GM23338 (cell line): ENCODE data around the gene LAX1.

ENCODE experiments used
- CREB1 ChIP-seq: fragments of 250-450 bp; sonication (Bioruptor Pico); IDR thresholded peaks from 2 replicates; pipeline ENCODE4 v1.5.0; 2020; ENCODE audit warnings: low read depth, mild to moderate bottlenecking, moderate library complexity
- EZH2 ChIP-seq: fragments of 200-600 bp; sonication (generic); IDR thresholded peaks from one replicate; pipeline ENCODE4 v1.8.0; 2017; ENCODE audit warnings: antibody characterized with exemption, mild to moderate bottlenecking, low read depth; ENCODE audit not compliant: unreplicated experiment
- EZH2phosphoT487 ChIP-seq: fragments of 200-600 bp; sonication (generic); IDR thresholded peaks from one replicate; pipeline ENCODE4 v1.8.1; 2018; ENCODE audit warnings: antibody characterized with exemption; ENCODE audit not compliant: unreplicated experiment
- JUNB ChIP-seq: IDR thresholded peaks from one replicate; pipeline ENCODE4 v1.6.1; 2016; ENCODE audit warnings: antibody characterized with exemption; ENCODE audit not compliant: unreplicated experiment
- NANOG ChIP-seq: IDR thresholded peaks from 2 replicates; pipeline ENCODE4 v1.6.1; 2016; ENCODE audit warnings: antibody characterized with exemption, borderline replicate concordance
- POLR2AphosphoS5 ChIP-seq: IDR thresholded peaks from 2 replicates; pipeline ENCODE4 v1.6.1; 2016; ENCODE audit warnings: antibody characterized with exemption, low read depth
- STAT1 ChIP-seq: IDR thresholded peaks from one replicate; pipeline ENCODE4 v1.6.1; 2016; ENCODE audit warnings: antibody characterized with exemption; ENCODE audit not compliant: unreplicated experiment
- ZNF114 ChIP-seq: fragments of 250-450 bp; sonication (Bioruptor Pico); IDR thresholded peaks from 2 replicates; pipeline ENCODE4 v1.5.0; 2020; ENCODE audit warnings: mild to moderate bottlenecking, moderate library complexity
- ZNF331 ChIP-seq: fragments of 250-450 bp; sonication (Bioruptor Pico); IDR thresholded peaks from 2 replicates; pipeline ENCODE4 v1.5.0; 2020; ENCODE audit warnings: low read depth, mild to moderate bottlenecking, moderate library complexity
- TF ChIP-seq, protein P1 (sequence below), 2 experiments: fragments of 200-600 bp in 1 of 2; sonication (generic) in 1 of 2; conservative IDR thresholded peaks; 2 replicates each; pipeline versions ENCODE4 v1.5.1 to v1.6.1; 2016 to 2017; ENCODE audit warnings: antibody characterized with exemption in 2 of 2, low read depth in 2 of 2, mild to moderate bottlenecking in 2 of 2, moderate library complexity in 1 of 2
- TF ChIP-seq, protein P2 (sequence below): IDR thresholded peaks from one replicate; pipeline ENCODE4 v1.6.1; 2018; ENCODE audit warnings: antibody characterized with exemption; ENCODE audit not compliant: unreplicated experiment
- TF ChIP-seq, protein P3 (sequence below): IDR thresholded peaks from 2 replicates; pipeline ENCODE4 v1.6.1; 2016; ENCODE audit warnings: antibody characterized with exemption
- TF ChIP-seq, protein P4 (sequence below): fragments of 250-450 bp; sonication (Bioruptor Pico); IDR thresholded peaks from 2 replicates; pipeline ENCODE4 v1.5.0; 2020; ENCODE audit warnings: mild to moderate bottlenecking, moderate library complexity

DNA sequence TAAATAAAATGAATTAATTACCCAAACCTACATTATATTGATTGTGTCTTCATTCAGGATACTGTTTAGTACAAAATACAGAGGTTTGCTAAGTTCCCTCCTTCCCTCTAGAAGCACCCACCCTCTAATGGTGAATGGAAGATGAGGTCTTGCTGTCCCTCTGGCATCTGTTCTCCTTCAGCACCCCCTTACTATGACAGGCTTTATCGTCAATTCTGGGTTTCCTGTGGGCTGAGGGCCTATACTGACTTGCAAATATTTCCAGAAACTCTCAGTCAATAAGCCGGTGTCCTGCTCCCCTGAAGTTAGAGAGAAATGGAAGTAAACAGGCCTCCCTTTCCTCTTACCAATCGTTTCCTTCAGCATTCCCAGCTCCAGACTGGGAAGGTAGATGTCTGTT lies 13.2 kb downstream of the LAX1 start:
- TF ChIP-seq, protein P1, sequence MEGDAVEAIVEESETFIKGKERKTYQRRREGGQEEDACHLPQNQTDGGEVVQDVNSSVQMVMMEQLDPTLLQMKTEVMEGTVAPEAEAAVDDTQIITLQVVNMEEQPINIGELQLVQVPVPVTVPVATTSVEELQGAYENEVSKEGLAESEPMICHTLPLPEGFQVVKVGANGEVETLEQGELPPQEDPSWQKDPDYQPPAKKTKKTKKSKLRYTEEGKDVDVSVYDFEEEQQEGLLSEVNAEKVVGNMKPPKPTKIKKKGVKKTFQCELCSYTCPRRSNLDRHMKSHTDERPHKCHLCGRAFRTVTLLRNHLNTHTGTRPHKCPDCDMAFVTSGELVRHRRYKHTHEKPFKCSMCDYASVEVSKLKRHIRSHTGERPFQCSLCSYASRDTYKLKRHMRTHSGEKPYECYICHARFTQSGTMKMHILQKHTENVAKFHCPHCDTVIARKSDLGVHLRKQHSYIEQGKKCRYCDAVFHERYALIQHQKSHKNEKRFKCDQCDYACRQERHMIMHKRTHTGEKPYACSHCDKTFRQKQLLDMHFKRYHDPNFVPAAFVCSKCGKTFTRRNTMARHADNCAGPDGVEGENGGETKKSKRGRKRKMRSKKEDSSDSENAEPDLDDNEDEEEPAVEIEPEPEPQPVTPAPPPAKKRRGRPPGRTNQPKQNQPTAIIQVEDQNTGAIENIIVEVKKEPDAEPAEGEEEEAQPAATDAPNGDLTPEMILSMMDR (conservative IDR thresholded peaks at IDR 0.05; ENCODE audit: low read depth in 2 of 2) = no peak
- TF ChIP-seq, protein P2, sequence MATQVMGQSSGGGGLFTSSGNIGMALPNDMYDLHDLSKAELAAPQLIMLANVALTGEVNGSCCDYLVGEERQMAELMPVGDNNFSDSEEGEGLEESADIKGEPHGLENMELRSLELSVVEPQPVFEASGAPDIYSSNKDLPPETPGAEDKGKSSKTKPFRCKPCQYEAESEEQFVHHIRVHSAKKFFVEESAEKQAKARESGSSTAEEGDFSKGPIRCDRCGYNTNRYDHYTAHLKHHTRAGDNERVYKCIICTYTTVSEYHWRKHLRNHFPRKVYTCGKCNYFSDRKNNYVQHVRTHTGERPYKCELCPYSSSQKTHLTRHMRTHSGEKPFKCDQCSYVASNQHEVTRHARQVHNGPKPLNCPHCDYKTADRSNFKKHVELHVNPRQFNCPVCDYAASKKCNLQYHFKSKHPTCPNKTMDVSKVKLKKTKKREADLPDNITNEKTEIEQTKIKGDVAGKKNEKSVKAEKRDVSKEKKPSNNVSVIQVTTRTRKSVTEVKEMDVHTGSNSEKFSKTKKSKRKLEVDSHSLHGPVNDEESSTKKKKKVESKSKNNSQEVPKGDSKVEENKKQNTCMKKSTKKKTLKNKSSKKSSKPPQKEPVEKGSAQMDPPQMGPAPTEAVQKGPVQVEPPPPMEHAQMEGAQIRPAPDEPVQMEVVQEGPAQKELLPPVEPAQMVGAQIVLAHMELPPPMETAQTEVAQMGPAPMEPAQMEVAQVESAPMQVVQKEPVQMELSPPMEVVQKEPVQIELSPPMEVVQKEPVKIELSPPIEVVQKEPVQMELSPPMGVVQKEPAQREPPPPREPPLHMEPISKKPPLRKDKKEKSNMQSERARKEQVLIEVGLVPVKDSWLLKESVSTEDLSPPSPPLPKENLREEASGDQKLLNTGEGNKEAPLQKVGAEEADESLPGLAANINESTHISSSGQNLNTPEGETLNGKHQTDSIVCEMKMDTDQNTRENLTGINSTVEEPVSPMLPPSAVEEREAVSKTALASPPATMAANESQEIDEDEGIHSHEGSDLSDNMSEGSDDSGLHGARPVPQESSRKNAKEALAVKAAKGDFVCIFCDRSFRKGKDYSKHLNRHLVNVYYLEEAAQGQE = no peak
- TF ChIP-seq ZNF114 (CRISPR knock-in tag) (no peak), POLR2AphosphoS5 (no peak), EZH2 (no peak), EZH2phosphoT487 (no peak), JUNB (no peak), STAT1 (no peak), CREB1 (CRISPR knock-in tag) (no peak), NANOG (no peak), ZNF331 (CRISPR knock-in tag) (no peak)
- TF ChIP-seq, protein P3, sequence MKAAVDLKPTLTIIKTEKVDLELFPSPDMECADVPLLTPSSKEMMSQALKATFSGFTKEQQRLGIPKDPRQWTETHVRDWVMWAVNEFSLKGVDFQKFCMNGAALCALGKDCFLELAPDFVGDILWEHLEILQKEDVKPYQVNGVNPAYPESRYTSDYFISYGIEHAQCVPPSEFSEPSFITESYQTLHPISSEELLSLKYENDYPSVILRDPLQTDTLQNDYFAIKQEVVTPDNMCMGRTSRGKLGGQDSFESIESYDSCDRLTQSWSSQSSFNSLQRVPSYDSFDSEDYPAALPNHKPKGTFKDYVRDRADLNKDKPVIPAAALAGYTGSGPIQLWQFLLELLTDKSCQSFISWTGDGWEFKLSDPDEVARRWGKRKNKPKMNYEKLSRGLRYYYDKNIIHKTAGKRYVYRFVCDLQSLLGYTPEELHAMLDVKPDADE = no peak
- TF ChIP-seq, protein P4, sequence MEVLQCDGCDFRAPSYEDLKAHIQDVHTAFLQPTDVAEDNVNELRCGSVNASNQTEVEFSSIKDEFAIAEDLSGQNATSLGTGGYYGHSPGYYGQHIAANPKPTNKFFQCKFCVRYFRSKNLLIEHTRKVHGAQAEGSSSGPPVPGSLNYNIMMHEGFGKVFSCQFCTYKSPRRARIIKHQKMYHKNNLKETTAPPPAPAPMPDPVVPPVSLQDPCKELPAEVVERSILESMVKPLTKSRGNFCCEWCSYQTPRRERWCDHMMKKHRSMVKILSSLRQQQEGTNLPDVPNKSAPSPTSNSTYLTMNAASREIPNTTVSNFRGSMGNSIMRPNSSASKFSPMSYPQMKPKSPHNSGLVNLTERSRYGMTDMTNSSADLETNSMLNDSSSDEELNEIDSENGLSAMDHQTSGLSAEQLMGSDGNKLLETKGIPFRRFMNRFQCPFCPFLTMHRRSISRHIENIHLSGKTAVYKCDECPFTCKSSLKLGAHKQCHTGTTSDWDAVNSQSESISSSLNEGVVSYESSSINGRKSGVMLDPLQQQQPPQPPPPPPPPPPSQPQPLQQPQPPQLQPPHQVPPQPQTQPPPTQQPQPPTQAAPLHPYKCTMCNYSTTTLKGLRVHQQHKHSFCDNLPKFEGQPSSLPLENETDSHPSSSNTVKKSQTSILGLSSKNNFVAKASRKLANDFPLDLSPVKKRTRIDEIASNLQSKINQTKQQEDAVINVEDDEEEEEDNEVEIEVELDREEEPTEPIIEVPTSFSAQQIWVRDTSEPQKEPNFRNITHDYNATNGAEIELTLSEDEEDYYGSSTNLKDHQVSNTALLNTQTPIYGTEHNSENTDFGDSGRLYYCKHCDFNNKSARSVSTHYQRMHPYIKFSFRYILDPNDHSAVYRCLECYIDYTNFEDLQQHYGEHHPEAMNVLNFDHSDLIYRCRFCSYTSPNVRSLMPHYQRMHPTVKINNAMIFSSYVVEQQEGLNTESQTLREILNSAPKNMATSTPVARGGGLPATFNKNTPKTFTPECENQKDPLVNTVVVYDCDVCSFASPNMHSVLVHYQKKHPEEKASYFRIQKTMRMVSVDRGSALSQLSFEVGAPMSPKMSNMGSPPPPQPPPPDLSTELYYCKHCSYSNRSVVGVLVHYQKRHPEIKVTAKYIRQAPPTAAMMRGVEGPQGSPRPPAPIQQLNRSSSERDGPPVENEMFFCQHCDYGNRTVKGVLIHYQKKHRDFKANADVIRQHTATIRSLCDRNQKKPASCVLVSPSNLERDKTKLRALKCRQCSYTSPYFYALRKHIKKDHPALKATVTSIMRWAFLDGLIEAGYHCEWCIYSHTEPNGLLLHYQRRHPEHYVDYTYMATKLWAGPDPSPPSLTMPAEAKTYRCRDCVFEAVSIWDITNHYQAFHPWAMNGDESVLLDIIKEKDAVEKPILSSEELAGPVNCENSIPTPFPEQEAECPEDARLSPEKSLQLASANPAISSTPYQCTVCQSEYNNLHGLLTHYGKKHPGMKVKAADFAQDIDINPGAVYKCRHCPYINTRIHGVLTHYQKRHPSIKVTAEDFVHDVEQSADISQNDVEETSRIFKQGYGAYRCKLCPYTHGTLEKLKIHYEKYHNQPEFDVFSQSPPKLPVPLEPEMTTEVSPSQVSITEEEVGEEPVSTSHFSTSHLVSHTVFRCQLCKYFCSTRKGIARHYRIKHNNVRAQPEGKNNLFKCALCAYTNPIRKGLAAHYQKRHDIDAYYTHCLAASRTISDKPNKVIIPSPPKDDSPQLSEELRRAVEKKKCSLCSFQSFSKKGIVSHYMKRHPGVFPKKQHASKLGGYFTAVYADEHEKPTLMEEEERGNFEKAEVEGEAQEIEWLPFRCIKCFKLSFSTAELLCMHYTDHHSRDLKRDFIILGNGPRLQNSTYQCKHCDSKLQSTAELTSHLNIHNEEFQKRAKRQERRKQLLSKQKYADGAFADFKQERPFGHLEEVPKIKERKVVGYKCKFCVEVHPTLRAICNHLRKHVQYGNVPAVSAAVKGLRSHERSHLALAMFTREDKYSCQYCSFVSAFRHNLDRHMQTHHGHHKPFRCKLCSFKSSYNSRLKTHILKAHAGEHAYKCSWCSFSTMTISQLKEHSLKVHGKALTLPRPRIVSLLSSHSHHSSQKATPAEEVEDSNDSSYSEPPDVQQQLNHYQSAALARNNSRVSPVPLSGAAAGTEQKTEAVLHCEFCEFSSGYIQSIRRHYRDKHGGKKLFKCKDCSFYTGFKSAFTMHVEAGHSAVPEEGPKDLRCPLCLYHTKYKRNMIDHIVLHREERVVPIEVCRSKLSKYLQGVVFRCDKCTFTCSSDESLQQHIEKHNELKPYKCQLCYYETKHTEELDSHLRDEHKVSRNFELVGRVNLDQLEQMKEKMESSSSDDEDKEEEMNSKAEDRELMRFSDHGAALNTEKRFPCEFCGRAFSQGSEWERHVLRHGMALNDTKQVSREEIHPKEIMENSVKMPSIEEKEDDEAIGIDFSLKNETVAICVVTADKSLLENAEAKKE (CRISPR knock-in tag) = no peak
